Uterus (tissue), 2 donors: ENCODE data around the gene RC3H1.

Experiments
- POLR2A ChIP-seq, 2 donors: fragments of 450-650 bp; IDR thresholded peaks; one replicate each; pipeline ENCODE4 v1.6.1; 2016; ENCODE audit warnings: antibody characterized with exemption in 2 of 2, mild to moderate bottlenecking in 1 of 2, moderate library complexity in 1 of 2
- TF ChIP-seq, protein P1 (sequence below), 4 experiments: fragments of 200-600 bp in 2 of 4; fragments of 450-650 bp in 2 of 4; sonication (generic) in 2 of 4; IDR thresholded peaks; one replicate each; pipeline ENCODE4 v1.5.1; 2016 to 2019; ENCODE audit warnings: antibody characterized with exemption in 4 of 4, mild to moderate bottlenecking in 2 of 4, moderate library complexity in 1 of 4

DNA sequence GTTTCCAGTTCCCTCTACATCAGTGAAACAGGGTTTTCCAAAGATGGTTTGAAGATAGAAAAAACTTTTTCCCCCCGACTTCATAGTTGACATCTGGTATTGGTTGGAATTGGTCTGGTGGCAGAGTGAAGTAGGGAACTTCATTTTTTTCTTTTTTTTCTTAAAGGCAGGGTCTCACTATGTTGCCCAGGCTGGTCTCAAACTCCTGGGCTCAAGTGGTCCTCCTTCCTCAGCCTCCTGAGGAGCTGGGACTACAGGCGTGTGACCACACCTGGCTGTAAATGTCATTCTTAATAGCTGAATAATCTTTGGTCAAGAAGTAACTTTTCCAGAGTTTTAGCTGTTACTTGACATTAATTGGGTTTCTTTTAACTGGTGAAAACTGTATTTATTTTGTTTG is 132.3 kb downstream of the RC3H1 start:
- no peak for TF ChIP-seq POLR2A (IDR thresholded peaks at IDR 0.05)
- TF ChIP-seq, protein P1, sequence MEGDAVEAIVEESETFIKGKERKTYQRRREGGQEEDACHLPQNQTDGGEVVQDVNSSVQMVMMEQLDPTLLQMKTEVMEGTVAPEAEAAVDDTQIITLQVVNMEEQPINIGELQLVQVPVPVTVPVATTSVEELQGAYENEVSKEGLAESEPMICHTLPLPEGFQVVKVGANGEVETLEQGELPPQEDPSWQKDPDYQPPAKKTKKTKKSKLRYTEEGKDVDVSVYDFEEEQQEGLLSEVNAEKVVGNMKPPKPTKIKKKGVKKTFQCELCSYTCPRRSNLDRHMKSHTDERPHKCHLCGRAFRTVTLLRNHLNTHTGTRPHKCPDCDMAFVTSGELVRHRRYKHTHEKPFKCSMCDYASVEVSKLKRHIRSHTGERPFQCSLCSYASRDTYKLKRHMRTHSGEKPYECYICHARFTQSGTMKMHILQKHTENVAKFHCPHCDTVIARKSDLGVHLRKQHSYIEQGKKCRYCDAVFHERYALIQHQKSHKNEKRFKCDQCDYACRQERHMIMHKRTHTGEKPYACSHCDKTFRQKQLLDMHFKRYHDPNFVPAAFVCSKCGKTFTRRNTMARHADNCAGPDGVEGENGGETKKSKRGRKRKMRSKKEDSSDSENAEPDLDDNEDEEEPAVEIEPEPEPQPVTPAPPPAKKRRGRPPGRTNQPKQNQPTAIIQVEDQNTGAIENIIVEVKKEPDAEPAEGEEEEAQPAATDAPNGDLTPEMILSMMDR (IDR thresholded peaks at IDR 0.05), result no peak
